SU-DHL-6 (cell line): Measurements from ENCODE around the gene PPP1R12A.

Experiments used
- CTCF ChIP-seq: fragments of 200-600 bp; sonication (generic); IDR thresholded peaks from one replicate; pipeline ENCODE4 v1.5.1; 2017; ENCODE audit warnings: antibody characterized with exemption, mild to moderate bottlenecking, low read length, moderate library complexity; ENCODE audit not compliant: insufficient read depth, poor library complexity, severe bottlenecking
- EZH2phosphoT487 ChIP-seq: fragments of 200-600 bp; sonication (generic), shearing (Covaris generic); conservative IDR thresholded peaks from 2 replicates; pipeline ENCODE4 v1.6.1; 2018; ENCODE audit warnings: mild to moderate bottlenecking, antibody characterized with exemption, low read length, moderate library complexity, mixed read lengths

- TF ChIP-seq CTCF (no peak), EZH2phosphoT487 (no peak)
Measured at GRCh38 chr12:79858518-79858917, 76.4 kb downstream of the PPP1R12A start.
